Daoy (cell line): ENCODE results near the gene DRD2. TPM values are rescaled to one million over a fixed set of nuclear protein-coding genes. Genes with fewer than 3 reads are reported as not detected.
"Not testable (repeated sequence)": the region's sequence is repeated elsewhere in the genome, so short reads cannot be mapped to it uniquely, and the experiment has no call there.

Experiments used
- DNase-seq: peaks from one replicate; pipeline ENCODE4 v3.0.0-alpha.2; 2015; ENCODE audit warnings: low read depth
- total RNA-seq: library from RNA; depleted of rRNA; stranded (reverse); fragments of >200 nt; shearing (Covaris generic); gene quantifications from 2 replicates; pipeline ENCODE4 v1.2.3, GENCODE V29; 2014; rRNA removed

DRD2 gene
- total RNA-seq = 0.23 TPM in 1 of 2 replicates, not detected in the other

GRCh38 chr11:113475160-113475761 lies at the start of gene DRD2:
Gene DRD2, minus strand, starts transcription at chr11:113475398. Its CDS starts 50,747 bp downstream, at chr11:113424651.
- DNase-seq = no peak

- DNase-seq = not testable (repeated sequence)
Observed at GRCh38 chr11:113523906-113524305, 48.7 kb upstream of the DRD2 start.

GRCh38 chr11:113521737-113522517 lies 46.7 kb upstream of the DRD2 start:
- DNase-seq = no peak

GRCh38 chr11:113519989-113520613 lies 44.9 kb upstream of the DRD2 start:
- peak; percentile 46 for DNase-seq

- DNase-seq = no peak
Observed at GRCh38 chr11:113518716-113519495, 43.7 kb upstream of the DRD2 start.

- DNase-seq = no peak
Observed at GRCh38 chr11:113517361-113517760, 42.2 kb upstream of the DRD2 start.

GRCh38 chr11:113514856-113515255 lies 39.7 kb upstream of the DRD2 start:
- DNase-seq = no peak

GRCh38 chr11:113507341-113507740 lies 32.1 kb upstream of the DRD2 start:
- DNase-seq = no peak

GRCh38 chr11:113506893-113507292 lies 31.7 kb upstream of the DRD2 start:
- no peak for DNase-seq

GRCh38 chr11:113506461-113506860 lies 31.3 kb upstream of the DRD2 start:
- DNase-seq = no peak

- DNase-seq = peak; percentile 80
Observed at GRCh38 chr11:113505541-113506375, 30.6 kb upstream of the DRD2 start.

- no peak for DNase-seq
Observed at GRCh38 chr11:113505046-113505445, 29.8 kb upstream of the DRD2 start.

- no peak for DNase-seq
Observed at GRCh38 chr11:113504586-113504985, 29.4 kb upstream of the DRD2 start.

GRCh38 chr11:113504071-113504470 lies 28.9 kb upstream of the DRD2 start:
- no peak for DNase-seq

GRCh38 chr11:113497066-113497910 lies 22.1 kb upstream of the DRD2 start:
- DNase-seq = no peak

- DNase-seq = no peak
Observed at GRCh38 chr11:113496026-113496651, 20.9 kb upstream of the DRD2 start.

- DNase-seq = no peak
Observed at GRCh38 chr11:113494021-113494420, 18.8 kb upstream of the DRD2 start.

- DNase-seq = no peak
Observed at GRCh38 chr11:113493206-113493605, 18.0 kb upstream of the DRD2 start.

- DNase-seq = no peak
Observed at GRCh38 chr11:113488931-113489351, 13.7 kb upstream of the DRD2 start.

- DNase-seq = no peak
Observed at GRCh38 chr11:113487622-113488021, 12.4 kb upstream of the DRD2 start.
